ENCODE results near the gene DAPK1. TPM values are rescaled to one million over a fixed set of nuclear protein-coding genes. Genes with fewer than 3 reads are reported as not detected.
"Not testable (repeated sequence)": the region's sequence is repeated elsewhere in the genome, so short reads cannot be mapped to it uniquely, and the experiment has no call there.

The DAPK1 gene
- total RNA-seq, 4 donors from 2014 or later = 19.1 to 44.8 (median 40.4) TPM

GRCh38 chr9:87543251-87543650 is 45.6 kb downstream of the DAPK1 start:
- Histone ChIP-seq H3K9me3 (no peaks in the 10 kb centered on the region), H3K27ac (no peak overlapping the region), H3K4me1 (no peaks in the 10 kb centered on the region), H3K27me3 (no peaks in the 10 kb centered on the region), H3K4me3 (no peak overlapping the region), H3K36me3 (no peaks in the 10 kb centered on the region)
- TF ChIP-seq POLR2A (IDR thresholded peaks at IDR 0.05) (no peak), CTCF (IDR thresholded peaks at IDR 0.05) (no peak)
- DNase-seq = no peak
- intact Hi-C loops (cut with DNase I; ENCODE audit: low total_unique reads) = no loop called here

- Histone ChIP-seq H3K36me3 (no peaks in the 10 kb centered on the region), H3K9me3 (no peaks in the 10 kb centered on the region), H3K27me3 (no peaks in the 10 kb centered on the region), H3K4me3 (no peak overlapping the region), H3K4me1 (no peaks in the 10 kb centered on the region), H3K27ac (no peak overlapping the region)
- DNase-seq = no peak
- intact Hi-C loops (cut with DNase I; ENCODE audit: low total_unique reads) = no loop called here
- TF ChIP-seq CTCF (IDR thresholded peaks at IDR 0.05) (no peak), POLR2A (IDR thresholded peaks at IDR 0.05) (no peak)
Observed at GRCh38 chr9:87545858-87546257, 48.2 kb downstream of the DAPK1 start.

- no peaks in the 10 kb centered on the region for H3K4me1 ChIP-seq
- H3K9me3 ChIP-seq = no peaks in the 10 kb centered on the region
- intact Hi-C loops (cut with DNase I; ENCODE audit: low total_unique reads) = no loop called here
- H3K36me3 ChIP-seq = no peaks in the 10 kb centered on the region
- DNase-seq = no peak
- no peak for TF ChIP-seq POLR2A (IDR thresholded peaks at IDR 0.05)
- no peak for TF ChIP-seq CTCF (IDR thresholded peaks at IDR 0.05)
- H3K4me3 ChIP-seq = no peak overlapping the region
- H3K27me3 ChIP-seq = no peaks in the 10 kb centered on the region
- H3K27ac ChIP-seq = no peak overlapping the region
Observed at GRCh38 chr9:87546704-87547103, 49.0 kb downstream of the DAPK1 start.

- no peak for TF ChIP-seq CTCF (IDR thresholded peaks at IDR 0.05)
- no peak for TF ChIP-seq POLR2A (IDR thresholded peaks at IDR 0.05)
- Histone ChIP-seq H3K27me3 (no peaks in the 10 kb centered on the region), H3K36me3 (no peaks in the 10 kb centered on the region), H3K4me1 (no peaks in the 10 kb centered on the region), H3K27ac (no peak overlapping the region), H3K9me3 (no peaks in the 10 kb centered on the region), H3K4me3 (no peak overlapping the region)
- DNase-seq = no peak
- intact Hi-C loops (cut with DNase I; ENCODE audit: low total_unique reads) = no loop called here
Observed at GRCh38 chr9:87547671-87548081, 50.0 kb downstream of the DAPK1 start.

GRCh38 chr9:87548159-87548558 is 50.5 kb downstream of the DAPK1 start:
- Histone ChIP-seq H3K9me3 (no peaks in the 10 kb centered on the region), H3K36me3 (no peaks in the 10 kb centered on the region), H3K4me3 (no peak overlapping the region), H3K4me1 (no peaks in the 10 kb centered on the region), H3K27ac (no peak overlapping the region), H3K27me3 (no peaks in the 10 kb centered on the region)
- TF ChIP-seq CTCF (IDR thresholded peaks at IDR 0.05) = no peak
- no peak for TF ChIP-seq POLR2A (IDR thresholded peaks at IDR 0.05)
- DNase-seq = no peak
- intact Hi-C loops (cut with DNase I; ENCODE audit: low total_unique reads) = no loop called here

- H3K4me1 ChIP-seq; H3K27ac ChIP-seq; DNase-seq; H3K36me3 ChIP-seq; intact Hi-C loops (cut with DNase I; ENCODE audit: low total_unique reads); H3K4me3 ChIP-seq; H3K27me3 ChIP-seq; H3K9me3 ChIP-seq: not testable (repeated sequence)
Observed at GRCh38 chr9:87549088-87549487, 51.4 kb downstream of the DAPK1 start.
